Measurements from ENCODE around the gene GLIPR1L1. TPM values are rescaled to one million over a fixed set of nuclear protein-coding genes. Genes with fewer than 3 reads are reported as not detected.

The GLIPR1L1 gene
- polyA plus RNA-seq, 1 experiment: not detected

DNA sequence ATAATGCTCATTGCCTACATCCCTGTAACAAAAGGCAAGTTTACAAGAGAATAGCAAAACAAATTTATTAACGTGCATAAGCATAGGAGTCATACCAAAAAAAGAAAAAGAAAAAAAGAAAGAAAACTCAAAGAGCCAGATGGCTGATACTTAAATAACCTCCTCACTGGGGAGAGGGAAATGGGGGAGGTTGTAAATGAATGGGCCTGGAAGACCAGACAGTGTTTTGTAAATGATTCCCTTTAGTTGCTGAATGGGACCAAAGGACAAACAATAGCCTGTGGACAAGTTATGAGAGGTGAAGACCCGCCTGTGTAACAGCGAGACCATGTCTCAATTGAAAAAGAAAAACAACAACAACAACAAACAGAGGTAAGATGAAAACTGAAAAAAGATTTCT, 39.7 kb upstream of the GLIPR1L1 start:
- no peaks in the 10 kb centered on the region for H3K27me3 ChIP-seq (ENCODE audit: control insufficient read depth, insufficient read depth, low read length)
- CTCF ChIA-PET: interaction anchor here (0.6 kb wide), 1 partner anchor 216 kb away, joined by 3 read pairs; the partner anchor contains the start of gene KRR1
- POLR2A ChIA-PET: no interaction called here
- H3K4me3 ChIP-seq (ENCODE audit: low read depth, low read length): no peak overlapping the region
- TF ChIP-seq, protein P1, sequence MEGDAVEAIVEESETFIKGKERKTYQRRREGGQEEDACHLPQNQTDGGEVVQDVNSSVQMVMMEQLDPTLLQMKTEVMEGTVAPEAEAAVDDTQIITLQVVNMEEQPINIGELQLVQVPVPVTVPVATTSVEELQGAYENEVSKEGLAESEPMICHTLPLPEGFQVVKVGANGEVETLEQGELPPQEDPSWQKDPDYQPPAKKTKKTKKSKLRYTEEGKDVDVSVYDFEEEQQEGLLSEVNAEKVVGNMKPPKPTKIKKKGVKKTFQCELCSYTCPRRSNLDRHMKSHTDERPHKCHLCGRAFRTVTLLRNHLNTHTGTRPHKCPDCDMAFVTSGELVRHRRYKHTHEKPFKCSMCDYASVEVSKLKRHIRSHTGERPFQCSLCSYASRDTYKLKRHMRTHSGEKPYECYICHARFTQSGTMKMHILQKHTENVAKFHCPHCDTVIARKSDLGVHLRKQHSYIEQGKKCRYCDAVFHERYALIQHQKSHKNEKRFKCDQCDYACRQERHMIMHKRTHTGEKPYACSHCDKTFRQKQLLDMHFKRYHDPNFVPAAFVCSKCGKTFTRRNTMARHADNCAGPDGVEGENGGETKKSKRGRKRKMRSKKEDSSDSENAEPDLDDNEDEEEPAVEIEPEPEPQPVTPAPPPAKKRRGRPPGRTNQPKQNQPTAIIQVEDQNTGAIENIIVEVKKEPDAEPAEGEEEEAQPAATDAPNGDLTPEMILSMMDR (IDR thresholded peaks at IDR 0.05; ENCODE audit: insufficient read depth, low read depth, low read length): no peak
- no peak for DNase-seq (ENCODE audit: low read depth)
- no peaks in the 10 kb centered on the region for H3K36me3 ChIP-seq (ENCODE audit: control insufficient read depth, insufficient read depth, low read length)

DNA sequence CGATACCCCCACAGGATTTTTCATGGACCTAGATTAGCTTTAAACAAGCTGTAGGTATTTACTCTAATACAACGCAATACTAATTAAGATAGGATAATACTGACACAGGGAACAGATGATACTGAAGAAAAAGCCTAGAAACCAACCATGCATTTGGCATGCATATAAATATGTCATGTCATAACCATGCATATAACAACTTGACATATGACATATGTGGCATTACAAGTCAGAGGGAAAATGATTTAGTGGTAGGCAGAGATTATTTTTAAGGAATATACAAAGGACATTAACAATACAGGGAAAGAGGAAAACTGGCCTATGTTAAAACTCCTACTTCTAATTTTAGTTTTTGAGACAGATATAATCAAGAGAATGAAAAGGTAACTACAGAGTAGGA, 32.2 kb upstream of the GLIPR1L1 start:
- CTCF ChIA-PET: no interaction called here
- Histone ChIP-seq H3K27me3 (ENCODE audit: control insufficient read depth, insufficient read depth, low read length) (no peaks in the 10 kb centered on the region), H3K4me3 (ENCODE audit: low read depth, low read length) (no peak overlapping the region), H3K36me3 (ENCODE audit: control insufficient read depth, insufficient read depth, low read length) (no peaks in the 10 kb centered on the region)
- TF ChIP-seq, protein P1 (IDR thresholded peaks at IDR 0.05; ENCODE audit: insufficient read depth, low read depth, low read length): no peak
- DNase-seq (ENCODE audit: low read depth): no peak
- POLR2A ChIA-PET: no interaction called here

DNA sequence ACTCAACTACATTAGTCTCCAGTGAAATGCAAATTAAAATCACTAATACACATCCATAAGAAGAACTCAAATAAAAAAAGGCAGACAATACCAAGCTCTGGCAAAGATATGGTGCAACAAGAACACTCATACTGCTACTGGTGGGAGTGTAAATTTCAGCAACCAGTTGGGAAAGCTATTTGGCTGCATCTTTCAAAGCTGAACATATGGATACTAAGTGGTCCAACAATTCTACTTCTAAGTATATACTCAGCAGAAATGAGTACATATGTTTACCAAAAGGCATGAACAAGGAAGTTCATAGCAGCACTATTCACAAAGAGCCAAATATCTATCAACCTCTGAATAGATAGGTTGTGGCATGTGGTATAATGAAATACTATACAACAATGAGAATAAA, 31.7 kb upstream of the GLIPR1L1 start:
- DNase-seq (ENCODE audit: low read depth): no peak
- TF ChIP-seq, protein P1 (IDR thresholded peaks at IDR 0.05; ENCODE audit: insufficient read depth, low read depth, low read length): no peak
- Histone ChIP-seq H3K27me3 (ENCODE audit: control insufficient read depth, insufficient read depth, low read length) (no peaks in the 10 kb centered on the region), H3K36me3 (ENCODE audit: control insufficient read depth, insufficient read depth, low read length) (no peaks in the 10 kb centered on the region), H3K4me3 (ENCODE audit: low read depth, low read length) (no peak overlapping the region)
- POLR2A ChIA-PET: no interaction called here
- CTCF ChIA-PET: no interaction called here

DNA sequence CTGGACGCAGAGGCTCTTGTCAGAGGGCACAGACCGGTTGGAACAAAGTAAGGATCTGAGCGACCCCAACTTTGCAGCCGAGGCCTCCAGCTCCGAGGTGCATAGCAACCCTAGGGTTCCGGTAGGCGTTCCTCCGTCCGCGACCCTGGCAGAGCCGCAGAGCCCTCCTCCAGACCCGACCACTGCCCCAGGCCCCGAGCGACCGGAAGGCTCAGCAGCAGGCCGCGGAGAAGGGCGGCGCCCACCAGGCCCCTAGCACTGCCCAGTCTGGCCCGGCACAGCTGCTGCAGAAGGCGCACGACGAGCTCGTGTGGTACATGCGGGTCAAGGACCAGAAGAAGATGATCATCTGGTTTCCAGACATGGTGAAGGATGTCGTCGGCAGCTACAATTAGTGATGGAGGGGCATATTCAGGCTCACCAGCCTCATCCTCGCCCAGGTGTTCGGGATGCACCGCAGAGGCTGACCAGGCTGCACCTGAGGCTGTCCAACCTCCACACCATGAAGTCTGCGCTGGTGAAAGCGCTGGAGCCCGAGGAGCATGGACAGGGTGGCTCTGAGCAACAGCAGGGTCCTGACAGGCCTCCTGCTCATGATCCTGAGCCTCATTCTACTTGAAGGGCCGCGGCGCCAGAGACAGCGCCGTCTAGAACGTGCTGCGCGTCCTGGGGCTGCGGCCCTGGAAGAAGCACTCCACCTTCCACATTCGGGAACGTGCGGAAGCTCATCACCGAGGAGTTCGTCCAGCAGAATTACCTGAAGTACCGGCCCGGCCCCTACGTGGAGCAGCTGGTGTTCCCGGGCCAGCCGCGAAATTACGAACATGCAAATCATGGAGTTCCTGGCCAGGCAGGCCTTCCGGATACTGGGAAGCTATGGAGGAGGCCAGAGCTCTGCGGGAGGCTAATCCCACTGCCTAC, 28.8 kb upstream of the GLIPR1L1 start:
- no peaks in the 10 kb centered on the region for H3K27me3 ChIP-seq (ENCODE audit: control insufficient read depth, insufficient read depth, low read length)
- no peaks in the 10 kb centered on the region for H3K36me3 ChIP-seq (ENCODE audit: control insufficient read depth, insufficient read depth, low read length)
- ChIA-PET POLR2A (no interaction called here), CTCF (no interaction called here)
- TF ChIP-seq, protein P1 (IDR thresholded peaks at IDR 0.05; ENCODE audit: insufficient read depth, low read depth, low read length): no peak
- no peak for DNase-seq (ENCODE audit: low read depth)
- H3K4me3 ChIP-seq (ENCODE audit: low read depth, low read length): no peak overlapping the region

DNA sequence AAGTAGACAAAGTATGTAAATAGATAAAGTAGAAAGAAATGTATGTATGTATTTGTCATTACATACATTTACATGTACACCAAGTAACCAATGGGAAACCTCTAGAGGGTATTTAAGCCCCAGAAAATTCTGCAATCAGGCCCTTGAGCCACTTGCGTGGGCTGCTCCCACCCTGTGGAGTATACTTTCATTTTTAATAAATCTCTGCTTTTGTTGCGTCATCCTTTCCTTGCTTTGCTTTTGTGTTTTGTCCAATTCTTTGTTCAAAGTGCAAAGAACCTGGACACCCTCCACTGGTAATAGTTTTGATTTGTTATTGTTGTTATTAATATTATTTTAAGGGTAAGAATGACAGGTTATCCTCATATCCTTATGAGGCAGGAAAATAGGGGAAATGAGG, 26.2 kb upstream of the GLIPR1L1 start:
- DNase-seq (ENCODE audit: low read depth): no peak
- ChIA-PET POLR2A (no interaction called here), CTCF (no interaction called here)

More for the DNA sequence above, 26.2 kb upstream of the GLIPR1L1 start:
- TF ChIP-seq, protein P1 (IDR thresholded peaks at IDR 0.05; ENCODE audit: insufficient read depth, low read depth, low read length): no peak
- H3K27me3 ChIP-seq (ENCODE audit: control insufficient read depth, insufficient read depth, low read length): no peaks in the 10 kb centered on the region
- H3K4me3 ChIP-seq (ENCODE audit: low read depth, low read length): no peak overlapping the region
- no peaks in the 10 kb centered on the region for H3K36me3 ChIP-seq (ENCODE audit: control insufficient read depth, insufficient read depth, low read length)
